C4-2B (cell line): ENCODE data around the gene CCDC112.
A peak's percentile ranks its signal among the peaks of the same experiment; 100 is the strongest.

Source experiments
- H3K27ac ChIP-seq: fragments of 450-650 bp; 2 replicates; pipeline ENCODE4 v1.5.1; 2017
- CTCF ChIP-seq: fragments of 450-650 bp; conservative IDR thresholded peaks from 2 replicates; pipeline ENCODE4 v1.5.1; 2017; ENCODE audit warnings: mild to moderate bottlenecking
- ZFX ChIP-seq: fragments of 450-650 bp; IDR thresholded peaks from 2 replicates; pipeline ENCODE4 v1.6.1; 2017

Gene CCDC112

GRCh38 chr5:115296124-115297022, at the start of gene CCDC112:
TSS of gene CCDC112 (minus strand) at chr5:115296654. CDS start at chr5:115296543, 111 bp downstream.
- TF ChIP-seq CTCF (no peak), ZFX (peak; percentile 70)
- peak within 1 kb of the TSS; percentile 87 for H3K27ac ChIP-seq

- TF ChIP-seq CTCF, result no peak
- TF ChIP-seq ZFX, result no peak
- no peak overlapping the region for H3K27ac ChIP-seq
Observed at GRCh38 chr5:115345344-115345743, 48.9 kb upstream of the CCDC112 start.

GRCh38 chr5:115343855-115344254, 47.4 kb upstream of the CCDC112 start:
- TF ChIP-seq ZFX (no peak), CTCF (no peak)
- no peak overlapping the region for H3K27ac ChIP-seq

GRCh38 chr5:115342590-115343377, 46.3 kb upstream of the CCDC112 start:
- no peak overlapping the region for H3K27ac ChIP-seq
- TF ChIP-seq ZFX (no peak), CTCF (no peak)

- no peak overlapping the region for H3K27ac ChIP-seq
- TF ChIP-seq CTCF (no peak), ZFX (no peak)
Observed at GRCh38 chr5:115341745-115342144, 45.3 kb upstream of the CCDC112 start.

GRCh38 chr5:115338851-115339250, 42.4 kb upstream of the CCDC112 start:
- no peak overlapping the region for H3K27ac ChIP-seq
- no peak for TF ChIP-seq CTCF
- TF ChIP-seq ZFX, result no peak

- TF ChIP-seq CTCF, result no peak
- no peak for TF ChIP-seq ZFX
- no peak overlapping the region for H3K27ac ChIP-seq
Observed at GRCh38 chr5:115337882-115338281, 41.4 kb upstream of the CCDC112 start.
